ENCODE data around the gene SDHA.

- TF ChIP-seq CTCF (IDR thresholded peaks at IDR 0.05) (no peak), REST (IDR thresholded peaks at IDR 0.05; ENCODE audit: insufficient read depth in 1 of 2, low read depth in 2 of 2, low read length in 1 of 2) (no peak), POLR2AphosphoS5 (IDR thresholded peaks at IDR 0.05; ENCODE audit: low read depth, low read length) (no peak), SIN3A (IDR thresholded peaks at IDR 0.05; ENCODE audit: borderline replicate concordance, insufficient read depth, low read depth, low read length) (no peak), TCF7L2 (IDR thresholded peaks at IDR 0.05; ENCODE audit: low read depth, low read length) (no peak)
Observed at GRCh38 chr5:192970-193831, 24.9 kb upstream of the SDHA start.

All from Panc1 (cell line).